Activated T-helper 1 cell treated with anti-CD3 and anti-CD28 coated beads, Interleukin-12 subunit alpha, Interleukin-12 subunit beta, Interleukin-2, Interleukin-4 antibody, amounts not matched to agents 30 ng/mL and 10 ng/mL and 1 ng/mL, durations not matched to agents 14 hours and 24 hours and 36 hours (primary cell): ENCODE results near the gene CACNA2D1. TPM values are rescaled to one million over a fixed set of nuclear protein-coding genes. Genes with fewer than 3 reads are reported as not detected.
"Not testable (repeated sequence)": the region's sequence is repeated elsewhere in the genome, so short reads cannot be mapped to it uniquely, and the experiment has no call there.

Experiments used
- DNase-seq: peaks from one replicate; pipeline ENCODE4 v3.0.0; 2021; ENCODE audit warnings: low spot score
- H3K27ac Mint-ChIP-seq: one replicate; pipeline ENCODE4 v1.8.0; 2021; ENCODE audit warnings: mild to moderate bottlenecking, mixed read lengths
- H3K27me3 Mint-ChIP-seq: one replicate; pipeline ENCODE4 v1.8.0; 2022; ENCODE audit warnings: mild to moderate bottlenecking, moderate library complexity, mixed read lengths; ENCODE audit not compliant: insufficient read depth
- H3K36me3 Mint-ChIP-seq: one replicate; pipeline ENCODE4 v1.8.0; 2021; ENCODE audit warnings: low read depth, mixed read lengths
- H3K4me1 Mint-ChIP-seq: one replicate; pipeline ENCODE4 v1.8.0; 2021; ENCODE audit warnings: low read depth, mixed read lengths
- H3K4me3 Mint-ChIP-seq: one replicate; pipeline ENCODE4 v1.8.0; 2021; ENCODE audit warnings: mild to moderate bottlenecking, moderate library complexity, mixed read lengths
- H3K9me3 Mint-ChIP-seq: one replicate; pipeline ENCODE4 v1.8.0; 2021; ENCODE audit warnings: mixed read lengths
- intact Hi-C: fragments of 100-400 bp; cut with micrococcal nuclease; formaldehyde crosslinking; loops from one replicate; pipeline ENCODE4 v1.15.1; 2024
- total RNA-seq: library from RNA; stranded (reverse); gene quantifications from 2 replicates; pipeline ENCODE4 v1.2.3, GENCODE V29; 2022

The CACNA2D1 gene
- total RNA-seq, 1 donor from 2014 or later: not detected

GRCh38 chr7:82397879-82398524 is 45.6 kb downstream of the CACNA2D1 start:
- intact Hi-C loops: no loop called here
- Mint-ChIP-seq H3K36me3 (no peaks in the 10 kb centered on the region), H3K4me3 (no peak overlapping the region), H3K27ac (no peak overlapping the region), H3K4me1 (no peaks in the 10 kb centered on the region), H3K9me3 (no peaks in the 10 kb centered on the region), H3K27me3 (no peaks in the 10 kb centered on the region)
- no peak for DNase-seq

DNA sequence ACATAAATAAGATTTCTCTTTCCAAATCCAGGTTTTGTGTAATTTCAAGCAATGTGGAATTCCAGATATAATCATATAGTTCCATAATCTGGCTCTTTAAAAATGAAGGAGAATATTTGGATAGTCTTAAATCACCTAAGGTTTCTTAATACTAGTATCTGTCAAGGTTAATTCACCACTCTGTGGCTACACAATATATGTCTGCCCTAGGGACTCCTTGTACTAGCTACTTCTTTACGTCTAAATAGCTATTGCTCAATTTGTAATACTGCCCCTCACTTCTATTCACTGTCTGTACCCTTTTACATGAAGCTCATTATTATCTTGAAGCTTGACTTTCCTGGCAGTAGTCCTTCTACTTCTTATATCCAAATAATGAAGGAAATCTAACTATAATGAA is 47.2 kb downstream of the CACNA2D1 start:
- DNase-seq: no peak
- H3K4me3 Mint-ChIP-seq: no peak overlapping the region
- no peaks in the 10 kb centered on the region for H3K9me3 Mint-ChIP-seq
- no peaks in the 10 kb centered on the region for H3K36me3 Mint-ChIP-seq
- intact Hi-C loops: no loop called here
- H3K27ac Mint-ChIP-seq: no peak overlapping the region
- H3K4me1 Mint-ChIP-seq: no peaks in the 10 kb centered on the region
- H3K27me3 Mint-ChIP-seq: no peaks in the 10 kb centered on the region

DNA sequence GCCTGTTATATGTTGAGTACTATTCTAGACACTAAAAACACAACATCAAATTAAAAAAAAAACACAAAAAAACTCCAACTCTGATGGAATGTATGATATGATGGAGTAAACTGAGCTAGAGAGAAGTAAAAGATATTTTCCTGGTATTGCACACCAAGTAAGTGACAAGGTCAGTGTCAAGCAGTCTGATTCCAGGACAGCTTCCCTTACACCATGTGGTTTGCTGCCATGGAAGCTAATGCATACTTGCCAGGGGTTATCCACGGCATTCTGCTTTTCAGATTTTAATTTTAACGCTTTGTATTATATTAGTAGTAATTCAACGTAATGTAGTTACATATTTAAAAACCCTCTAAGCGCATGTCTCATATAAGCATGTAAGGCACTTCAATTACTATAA is 48.4 kb downstream of the CACNA2D1 start:
- DNase-seq: no peak
- Mint-ChIP-seq H3K4me3 (no peak overlapping the region), H3K27me3 (no peaks in the 10 kb centered on the region), H3K4me1 (no peaks in the 10 kb centered on the region), H3K36me3 (no peaks in the 10 kb centered on the region), H3K9me3 (no peaks in the 10 kb centered on the region), H3K27ac (no peak overlapping the region)
- intact Hi-C loops: no loop called here

GRCh38 chr7:82393840-82394220 is 49.7 kb downstream of the CACNA2D1 start:
- no peaks in the 10 kb centered on the region for H3K36me3 Mint-ChIP-seq
- H3K27me3 Mint-ChIP-seq: no peaks in the 10 kb centered on the region
- H3K4me1 Mint-ChIP-seq: no peaks in the 10 kb centered on the region
- intact Hi-C loops: no loop called here
- no peak for DNase-seq
- no peaks in the 10 kb centered on the region for H3K9me3 Mint-ChIP-seq
- no peak overlapping the region for H3K27ac Mint-ChIP-seq
- no peak overlapping the region for H3K4me3 Mint-ChIP-seq

- no peak overlapping the region for H3K27ac Mint-ChIP-seq
- no peak overlapping the region for H3K4me3 Mint-ChIP-seq
- no peak for DNase-seq
- no peaks in the 10 kb centered on the region for H3K27me3 Mint-ChIP-seq
- H3K9me3 Mint-ChIP-seq: no peaks in the 10 kb centered on the region
- no peaks in the 10 kb centered on the region for H3K4me1 Mint-ChIP-seq
- intact Hi-C loops: no loop called here
- no peaks in the 10 kb centered on the region for H3K36me3 Mint-ChIP-seq
Measured at GRCh38 chr7:82393076-82393839, 50.3 kb downstream of the CACNA2D1 start.

DNA sequence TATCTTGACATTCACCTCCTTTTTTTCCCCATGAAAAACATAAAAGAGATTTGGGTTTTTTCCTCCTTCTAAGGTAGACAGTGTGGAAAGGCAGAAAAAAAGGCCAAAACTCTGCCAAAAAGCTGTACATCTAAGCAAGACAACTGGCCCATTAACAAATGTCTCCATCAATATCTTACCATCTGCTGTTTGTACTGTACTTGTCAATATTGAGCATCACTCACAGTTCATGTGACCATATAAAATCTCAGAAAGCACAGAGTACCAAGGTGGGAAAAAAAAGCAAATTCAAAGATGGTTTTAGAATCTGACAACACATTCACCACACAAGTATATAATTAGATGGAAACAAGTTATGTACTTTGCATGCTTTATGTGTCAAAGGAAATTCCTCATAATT is 52.6 kb downstream of the CACNA2D1 start:
- intact Hi-C loops: no loop called here
- H3K36me3 Mint-ChIP-seq: no peaks in the 10 kb centered on the region
- no peak overlapping the region for H3K27ac Mint-ChIP-seq
- H3K9me3 Mint-ChIP-seq: no peaks in the 10 kb centered on the region
- H3K27me3 Mint-ChIP-seq: no peaks in the 10 kb centered on the region
- H3K4me3 Mint-ChIP-seq: no peak overlapping the region
- no peak for DNase-seq
- H3K4me1 Mint-ChIP-seq: no peaks in the 10 kb centered on the region

DNA sequence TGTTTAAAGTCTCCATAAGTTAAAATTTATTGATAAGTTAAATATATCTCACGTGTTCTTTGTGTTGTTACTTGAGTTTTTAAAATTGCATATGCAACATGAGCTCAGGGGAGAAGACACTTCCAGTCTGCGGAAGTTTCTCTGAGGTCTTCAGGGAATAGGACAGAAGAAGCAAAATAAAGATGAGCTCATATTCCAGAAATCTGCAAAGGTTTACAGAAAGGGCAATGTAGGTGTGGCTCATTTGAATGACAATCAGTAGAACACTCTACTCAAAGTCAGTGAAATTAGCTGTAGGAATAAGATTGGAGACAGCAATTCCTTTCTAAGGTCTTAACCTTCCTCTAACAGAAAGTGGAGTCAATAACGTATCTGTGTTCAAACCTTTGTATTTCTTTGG is 53.7 kb downstream of the CACNA2D1 start:
- no peak overlapping the region for H3K4me3 Mint-ChIP-seq
- H3K9me3 Mint-ChIP-seq: no peaks in the 10 kb centered on the region
- H3K27ac Mint-ChIP-seq: no peak overlapping the region
- DNase-seq: no peak
- intact Hi-C loops: no loop called here
- H3K4me1 Mint-ChIP-seq: no peaks in the 10 kb centered on the region
- H3K27me3 Mint-ChIP-seq: no peaks in the 10 kb centered on the region
- no peaks in the 10 kb centered on the region for H3K36me3 Mint-ChIP-seq

- Mint-ChIP-seq H3K27me3 (no peaks in the 10 kb centered on the region), H3K4me3 (no peak overlapping the region), H3K36me3 (no peaks in the 10 kb centered on the region), H3K4me1 (no peaks in the 10 kb centered on the region), H3K9me3 (no peaks in the 10 kb centered on the region), H3K27ac (no peak overlapping the region)
- DNase-seq: no peak
- intact Hi-C loops: no loop called here
Measured at GRCh38 chr7:82388138-82388537, 55.4 kb downstream of the CACNA2D1 start.

- H3K36me3 Mint-ChIP-seq, intact Hi-C loops, H3K9me3 Mint-ChIP-seq, H3K27ac Mint-ChIP-seq, H3K4me3 Mint-ChIP-seq, H3K4me1 Mint-ChIP-seq, DNase-seq, H3K27me3 Mint-ChIP-seq: not testable (repeated sequence)
Measured at GRCh38 chr7:82386571-82386970, 57.0 kb downstream of the CACNA2D1 start.

GRCh38 chr7:82384779-82385178 is 58.8 kb downstream of the CACNA2D1 start:
- no peak overlapping the region for H3K27ac Mint-ChIP-seq
- DNase-seq: no peak
- no peaks in the 10 kb centered on the region for H3K9me3 Mint-ChIP-seq
- no peaks in the 10 kb centered on the region for H3K4me1 Mint-ChIP-seq
- no peak overlapping the region for H3K4me3 Mint-ChIP-seq
- intact Hi-C loops: no loop called here
- H3K27me3 Mint-ChIP-seq: no peaks in the 10 kb centered on the region
- H3K36me3 Mint-ChIP-seq: no peaks in the 10 kb centered on the region

DNA sequence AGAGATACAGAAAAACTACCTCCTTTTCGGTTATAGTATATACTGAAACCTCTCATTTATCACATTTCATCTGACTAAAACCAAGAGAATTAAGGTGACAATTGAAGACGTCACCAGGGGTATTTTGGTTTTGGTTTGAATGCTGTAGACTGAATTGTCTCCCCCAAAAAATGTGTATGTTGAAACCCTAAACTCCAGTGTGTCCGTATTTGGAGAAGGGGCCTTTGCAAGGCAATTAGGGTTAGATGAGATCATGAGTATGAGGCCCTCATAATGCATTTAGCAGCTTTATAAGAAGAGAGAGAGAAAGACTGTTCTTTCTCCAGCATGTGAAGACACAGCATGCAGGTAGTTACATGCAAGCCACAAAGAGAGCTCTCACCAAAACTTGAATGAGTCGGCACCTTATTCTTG is 59.5 kb downstream of the CACNA2D1 start:
- H3K9me3 Mint-ChIP-seq: no peaks in the 10 kb centered on the region
- H3K4me3 Mint-ChIP-seq: no peak overlapping the region
- DNase-seq: no peak
- no peaks in the 10 kb centered on the region for H3K27me3 Mint-ChIP-seq
- intact Hi-C loops: no loop called here
- H3K4me1 Mint-ChIP-seq: no peaks in the 10 kb centered on the region
- no peaks in the 10 kb centered on the region for H3K36me3 Mint-ChIP-seq
- no peak overlapping the region for H3K27ac Mint-ChIP-seq

DNA sequence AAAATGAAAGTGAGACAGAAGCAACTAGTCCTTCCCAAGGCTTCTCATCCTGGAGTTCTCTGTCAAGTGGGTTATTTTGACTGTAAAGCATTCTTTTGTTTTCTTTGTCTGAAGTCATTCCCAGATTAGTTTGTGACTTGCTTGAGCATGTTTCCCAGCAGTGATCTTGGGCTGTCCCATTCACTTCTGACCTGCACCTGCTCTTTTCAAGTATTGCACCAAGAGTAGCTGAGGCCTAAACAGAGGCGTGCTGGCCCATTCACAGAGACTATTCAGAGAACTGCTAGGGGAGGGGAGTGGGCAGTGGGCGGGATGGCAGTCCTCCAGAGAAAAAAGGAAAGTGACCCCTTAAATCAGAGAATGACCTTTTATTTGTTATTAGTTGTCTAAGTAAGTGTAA is 61.3 kb downstream of the CACNA2D1 start:
- Mint-ChIP-seq H3K27me3 (no peaks in the 10 kb centered on the region), H3K36me3 (no peaks in the 10 kb centered on the region), H3K4me3 (no peak overlapping the region), H3K4me1 (no peaks in the 10 kb centered on the region), H3K27ac (no peak overlapping the region), H3K9me3 (no peaks in the 10 kb centered on the region)
- intact Hi-C loops: no loop called here
- DNase-seq: no peak

DNA sequence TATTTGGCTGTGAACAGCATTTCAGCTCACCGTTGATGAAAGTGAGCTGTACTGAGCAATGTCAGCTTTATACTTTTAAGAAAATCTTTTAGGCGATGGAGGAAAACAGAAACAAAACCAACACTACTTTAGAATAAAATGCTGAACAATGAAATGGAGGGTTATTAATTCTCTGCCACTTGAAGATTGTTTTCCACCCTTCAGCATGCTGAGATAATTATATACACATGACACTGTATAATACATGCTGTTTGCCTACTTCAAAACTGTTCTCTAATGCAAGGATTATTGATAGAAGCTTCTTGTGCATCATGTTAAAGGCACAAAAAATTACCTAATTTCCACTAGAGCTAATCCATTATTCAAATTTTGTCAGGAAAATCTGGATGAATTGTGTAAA is 66.8 kb downstream of the CACNA2D1 start:
- Mint-ChIP-seq H3K36me3 (no peaks in the 10 kb centered on the region), H3K4me3 (no peak overlapping the region), H3K27me3 (no peaks in the 10 kb centered on the region), H3K27ac (no peak overlapping the region), H3K4me1 (no peaks in the 10 kb centered on the region), H3K9me3 (no peaks in the 10 kb centered on the region)
- intact Hi-C loops: no loop called here
- no peak for DNase-seq

DNA sequence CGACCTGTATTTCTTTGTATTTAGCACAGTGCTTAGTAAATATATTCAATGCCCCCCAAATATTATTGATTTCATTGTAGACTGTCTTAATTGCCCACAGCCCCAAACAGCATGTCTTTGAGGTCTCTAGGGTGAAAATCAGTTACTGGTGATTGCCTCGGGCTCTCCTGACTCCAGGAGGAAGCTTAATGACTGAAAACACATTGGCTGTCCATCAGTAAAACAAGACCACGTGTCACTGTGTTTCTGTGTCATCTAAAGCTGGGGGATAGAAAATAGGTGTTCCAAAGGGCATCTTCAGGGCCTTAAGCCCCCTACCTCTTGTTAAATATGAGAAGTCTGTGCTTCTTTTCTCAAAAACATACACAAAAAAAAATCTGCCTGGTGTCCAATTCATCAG is 67.9 kb downstream of the CACNA2D1 start:
- no peak overlapping the region for H3K4me3 Mint-ChIP-seq
- no peak for DNase-seq
- no peaks in the 10 kb centered on the region for H3K9me3 Mint-ChIP-seq
- intact Hi-C loops: no loop called here
- no peak overlapping the region for H3K27ac Mint-ChIP-seq
- H3K4me1 Mint-ChIP-seq: no peaks in the 10 kb centered on the region
- H3K27me3 Mint-ChIP-seq: no peaks in the 10 kb centered on the region
- H3K36me3 Mint-ChIP-seq: no peaks in the 10 kb centered on the region
